NOMO-1 treated with dmso at 0.1 percent for 144 hours (cell line): ENCODE data around the gene NAPA.

ENCODE experiments used
- DNase-seq: peaks from one replicate; lab custom pipeline; 2025; ENCODE audit not compliant: unreplicated experiment; lab: John Stamatoyannopoulos, UW

The NAPA gene

GRCh38 chr19:47503130-47503825 is 11.6 kb downstream of the NAPA start:
- no peak for DNase-seq

GRCh38 chr19:47499863-47500830 is 14.7 kb downstream of the NAPA start:
- DNase-seq, result no peak

GRCh38 chr19:47499371-47499770 is 15.5 kb downstream of the NAPA start:
- DNase-seq, result no peak

GRCh38 chr19:47498561-47498960 is 16.3 kb downstream of the NAPA start:
- DNase-seq, result no peak

GRCh38 chr19:47497821-47498520 is 16.9 kb downstream of the NAPA start:
- no peak for DNase-seq

- no peak for DNase-seq
Observed at GRCh38 chr19:47497050-47497766, 17.7 kb downstream of the NAPA start.

GRCh38 chr19:47495478-47496372 is 19.1 kb downstream of the NAPA start:
- no peak for DNase-seq

- no peak for DNase-seq
Observed at GRCh38 chr19:47494729-47495128, 20.1 kb downstream of the NAPA start.

GRCh38 chr19:47494211-47494547 is 20.7 kb downstream of the NAPA start:
- no peak for DNase-seq

- DNase-seq, result no peak
Observed at GRCh38 chr19:47493378-47494210, 21.3 kb downstream of the NAPA start.

- DNase-seq, result no peak
Observed at GRCh38 chr19:47492571-47493377, 22.1 kb downstream of the NAPA start.

GRCh38 chr19:47492137-47492533 is 22.7 kb downstream of the NAPA start:
- no peak for DNase-seq

- DNase-seq, result no peak
Observed at GRCh38 chr19:47491358-47492136, 23.3 kb downstream of the NAPA start.

- no peak for DNase-seq
Observed at GRCh38 chr19:47490847-47491246, 24.0 kb downstream of the NAPA start.

- no peak for DNase-seq
Observed at GRCh38 chr19:47490031-47490430, 24.8 kb downstream of the NAPA start.

- DNase-seq, result no peak
Observed at GRCh38 chr19:47489072-47489914, 25.6 kb downstream of the NAPA start.
